Activated CD4-positive, alpha-beta T cell treated with anti-CD3 and anti-CD28 coated beads for 24 hours (primary cell): Measurements from ENCODE around the gene SETBP1.

Experiments
- DNase-seq, 2 donors: peaks; one replicate each; pipeline ENCODE4 v3.0.0-alpha.2; 2020; ENCODE audit warnings: low read depth in 2 of 2

SETBP1 gene

DNA sequence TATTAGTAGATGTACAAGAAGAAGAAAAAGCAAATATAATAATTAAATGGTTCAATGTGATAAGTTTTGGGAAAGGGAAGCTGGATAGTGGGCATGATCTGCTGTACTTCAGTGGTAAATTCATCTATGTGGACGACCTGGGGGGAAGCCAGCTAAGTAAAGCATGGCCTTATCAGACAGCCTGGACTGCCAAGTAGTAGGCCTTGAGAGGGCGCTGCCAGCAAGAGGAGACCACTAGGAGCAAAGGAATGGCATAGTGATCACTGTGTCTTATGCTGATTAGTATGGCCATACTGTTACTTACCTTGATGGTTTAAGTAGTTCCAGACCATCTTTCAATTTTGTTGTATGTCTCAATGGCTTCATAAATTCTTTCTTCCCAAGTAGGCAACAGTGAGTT is 287.6 kb downstream of the SETBP1 start:
- no peak for DNase-seq

DNA sequence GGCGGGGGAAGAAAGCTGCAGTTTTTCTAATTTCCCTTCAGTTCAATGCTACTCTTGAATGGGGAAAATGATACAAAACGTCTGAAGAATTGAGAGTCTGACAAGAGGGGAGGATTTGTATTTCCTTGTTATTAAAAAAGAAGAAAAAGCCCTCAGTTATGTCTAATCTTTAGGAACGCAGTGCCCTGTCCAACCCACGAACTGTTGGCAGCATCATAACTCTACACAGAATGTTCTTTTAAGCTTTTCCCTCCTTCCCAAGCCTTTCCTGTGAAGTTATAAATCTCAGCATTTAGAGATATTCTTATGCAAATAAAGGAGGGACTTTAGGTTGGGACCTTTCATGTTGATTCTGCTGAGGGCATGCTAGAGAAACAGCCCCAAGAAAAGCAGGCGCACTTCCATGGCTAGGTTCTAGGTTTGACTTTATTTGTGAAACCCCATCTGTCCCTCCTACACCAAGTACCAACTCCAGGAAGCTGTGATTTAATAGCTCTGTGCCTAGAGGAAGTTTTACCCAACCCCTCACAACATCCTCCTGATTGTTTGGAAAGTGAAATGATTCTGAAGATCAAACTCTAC is 288.6 kb downstream of the SETBP1 start:
- DNase-seq: no peak

GRCh38 chr18:44973282-44973681 is 292.6 kb downstream of the SETBP1 start:
- DNase-seq: peak in 1 of 2 donors; percentile 3

GRCh38 chr18:44974174-44974573 is 293.5 kb downstream of the SETBP1 start:
- no peak for DNase-seq

DNA sequence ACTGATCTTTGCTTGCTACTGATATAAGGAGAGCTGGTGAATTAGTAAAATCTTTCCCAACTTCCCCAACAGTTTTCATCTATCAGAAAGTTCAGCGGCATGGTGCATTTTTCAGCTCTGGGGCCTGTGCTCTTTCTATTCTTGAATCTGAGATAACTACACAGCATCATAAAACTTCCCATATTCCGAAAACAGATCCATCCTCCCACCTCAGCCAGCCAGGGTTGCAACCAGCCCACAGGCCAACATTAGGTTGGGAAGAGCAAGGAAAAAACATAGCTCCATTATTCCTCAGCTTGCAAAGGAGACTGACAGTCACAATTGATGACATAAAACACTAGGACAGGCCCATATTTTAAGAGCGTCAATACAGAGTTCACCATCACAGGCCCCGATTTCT is 297.2 kb downstream of the SETBP1 start:
- no peak for DNase-seq

DNA sequence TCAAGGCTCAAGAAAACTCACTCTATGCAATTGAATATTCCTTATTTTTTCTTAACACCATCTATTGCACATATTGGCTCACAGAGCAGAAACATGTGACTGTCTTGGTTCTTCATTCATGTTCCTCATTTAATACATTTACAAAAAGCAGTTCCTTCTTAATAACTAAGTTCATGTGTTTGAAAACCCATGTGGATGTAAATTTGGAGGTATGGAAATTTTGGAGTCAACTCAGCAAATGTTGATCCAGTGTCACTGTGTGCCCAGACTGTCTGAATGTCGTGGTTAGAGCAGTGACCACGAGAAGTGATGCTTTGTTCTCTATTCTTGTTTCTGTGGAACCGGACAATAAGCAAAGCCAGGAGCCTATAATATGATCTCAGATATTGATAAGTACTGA is 299.1 kb downstream of the SETBP1 start:
- DNase-seq: no peak

GRCh38 chr18:44981121-44981520 is 300.4 kb downstream of the SETBP1 start:
- DNase-seq: no peak

DNA sequence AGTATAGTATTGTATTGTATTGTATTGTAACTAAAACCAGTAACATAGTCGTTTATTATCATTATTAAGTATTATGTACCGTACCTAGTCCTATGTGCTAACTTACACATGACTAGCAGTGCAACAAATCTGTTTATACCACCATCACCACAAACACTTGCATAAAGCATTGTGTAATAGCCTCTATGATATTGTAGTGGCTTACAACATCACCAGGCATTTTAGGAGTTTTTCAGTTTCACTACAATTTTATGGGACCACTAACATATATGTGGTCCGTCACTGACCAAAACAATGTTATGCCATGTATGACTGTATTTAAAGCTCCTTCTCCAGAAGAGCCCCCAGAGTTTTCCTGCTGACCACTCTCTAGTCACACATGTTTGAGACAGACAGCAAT is 306.2 kb downstream of the SETBP1 start:
- no peak for DNase-seq

DNA sequence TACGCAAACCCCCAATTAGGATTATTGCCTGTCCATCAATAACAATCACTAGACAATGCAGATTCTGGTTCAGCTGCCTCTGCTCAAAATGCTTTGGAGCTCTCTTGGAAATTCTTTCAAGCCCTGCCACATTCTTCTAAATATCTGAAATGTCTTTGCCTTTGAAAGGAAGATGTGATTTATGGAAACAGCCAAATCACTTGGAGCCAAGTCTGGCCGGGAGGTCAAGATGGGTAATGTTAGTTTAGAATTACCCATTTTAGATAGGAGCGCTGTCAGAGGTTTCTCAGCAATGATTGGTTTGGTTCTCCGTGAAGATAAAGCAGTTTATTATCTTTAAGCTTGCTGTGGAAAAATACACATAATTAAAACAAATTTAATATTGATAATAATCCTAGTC is 306.7 kb downstream of the SETBP1 start:
- DNase-seq: no peak

DNA sequence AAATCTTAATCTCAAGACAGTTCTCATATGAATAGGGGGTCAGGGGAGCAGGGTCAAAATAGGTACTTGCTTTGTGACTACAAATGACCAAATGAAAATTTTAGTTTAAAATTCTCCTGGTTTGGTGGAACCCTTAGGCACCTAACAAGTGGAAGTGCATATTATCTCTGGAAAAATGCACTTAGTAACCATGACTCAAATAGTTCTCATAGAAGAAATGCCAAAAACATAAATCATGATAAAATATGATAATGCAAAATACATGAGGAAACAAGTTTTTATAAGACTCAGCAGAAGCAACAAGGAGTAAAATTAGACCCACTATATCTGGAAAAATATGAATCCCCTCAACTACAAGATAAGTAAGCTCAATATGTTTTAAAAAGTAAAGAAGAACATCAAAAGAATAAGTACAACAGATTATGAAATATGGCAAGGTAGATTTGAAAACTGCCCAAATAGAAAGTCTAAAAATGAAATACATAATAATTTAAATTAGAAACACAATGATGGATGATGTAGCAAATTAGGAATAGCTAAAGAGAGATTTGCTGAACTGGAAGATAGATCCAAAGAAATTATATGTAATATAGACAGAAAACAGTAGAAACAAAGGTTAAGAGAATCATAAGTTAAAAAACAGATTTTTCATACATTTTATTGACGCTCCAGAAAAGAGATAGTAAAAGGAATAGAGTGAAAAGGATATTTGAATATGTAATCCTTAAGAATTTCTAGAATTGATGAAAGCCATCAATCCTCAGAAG is 308.3 kb downstream of the SETBP1 start:
- DNase-seq: no peak

GRCh38 chr18:44996261-44996660 is 315.6 kb downstream of the SETBP1 start:
- DNase-seq: no peak

GRCh38 chr18:44997174-44997573 is 316.5 kb downstream of the SETBP1 start:
- DNase-seq: no peak

- no peak for DNase-seq
These were observed 317.7 kb downstream of the SETBP1 start for GRCh38 chr18:44998360-44998759.

DNA sequence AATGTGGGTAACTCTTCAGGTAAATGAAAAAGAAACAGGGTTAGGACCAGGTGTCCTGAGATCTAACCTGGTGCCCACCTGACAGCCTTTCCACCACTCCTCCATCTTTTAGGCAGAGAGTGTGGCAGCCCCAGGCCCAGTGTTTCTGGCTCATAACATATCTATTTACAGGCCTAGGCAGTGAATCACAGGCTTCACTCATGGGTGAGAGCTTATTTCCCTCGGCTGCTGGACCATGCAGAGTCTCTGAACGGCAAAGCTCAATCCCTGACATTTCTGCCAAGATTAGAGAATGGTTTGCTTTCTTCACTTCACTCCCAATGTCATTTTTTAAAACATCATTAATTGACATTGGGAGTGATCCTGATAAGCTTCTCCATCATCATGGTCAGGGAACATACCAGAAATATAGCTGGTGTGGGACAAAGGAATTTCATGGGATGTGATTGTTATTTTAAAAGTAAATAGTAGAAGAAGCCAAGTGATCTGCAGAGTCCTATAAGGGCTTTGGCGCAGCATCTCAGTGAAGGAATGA is 323.9 kb downstream of the SETBP1 start:
- no peak for DNase-seq

DNA sequence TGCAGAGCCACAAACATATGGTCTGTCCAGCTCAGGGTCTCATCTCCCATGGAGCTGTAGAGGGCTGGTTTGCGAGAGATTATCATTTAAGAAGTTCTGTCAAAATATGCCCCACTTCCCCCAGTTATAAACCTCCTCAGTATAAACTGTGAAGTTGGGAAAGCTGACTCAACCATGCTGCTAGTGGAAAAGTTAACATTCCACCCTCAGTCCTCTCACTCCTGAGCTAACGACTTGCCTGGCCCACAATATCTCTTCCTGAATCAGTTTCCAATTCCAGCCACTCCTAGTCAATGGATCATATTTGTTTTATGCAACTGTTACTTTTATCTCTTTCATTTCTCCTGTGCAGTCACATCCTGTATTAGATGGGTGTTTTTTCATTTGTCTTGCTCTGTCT is 326.2 kb downstream of the SETBP1 start:
- no peak for DNase-seq

- DNase-seq: no peak
These were observed 326.8 kb downstream of the SETBP1 start for GRCh38 chr18:45007531-45007930.

- no peak for DNase-seq
These were observed 328.2 kb downstream of the SETBP1 start for GRCh38 chr18:45008694-45009413.

DNA sequence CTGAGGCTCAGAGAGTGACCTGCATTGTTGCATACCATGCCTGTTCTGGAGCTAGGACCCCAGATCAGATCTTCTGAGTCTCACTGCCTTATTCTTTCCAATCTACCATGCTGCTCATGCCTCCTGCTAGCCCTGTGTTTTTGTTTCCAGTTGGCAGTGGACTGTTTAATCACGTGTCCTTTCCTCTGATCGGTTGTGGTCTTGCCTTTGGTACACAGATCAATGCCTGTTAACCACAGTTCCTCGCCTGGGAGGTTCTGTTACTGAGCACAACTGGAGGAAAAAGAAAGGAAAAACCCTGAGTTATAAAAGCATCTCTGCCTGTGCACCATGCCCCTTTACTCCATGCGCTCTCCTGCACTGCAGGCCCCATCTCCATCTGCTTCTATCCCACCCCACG is 329.1 kb downstream of the SETBP1 start:
- DNase-seq: no peak

DNA sequence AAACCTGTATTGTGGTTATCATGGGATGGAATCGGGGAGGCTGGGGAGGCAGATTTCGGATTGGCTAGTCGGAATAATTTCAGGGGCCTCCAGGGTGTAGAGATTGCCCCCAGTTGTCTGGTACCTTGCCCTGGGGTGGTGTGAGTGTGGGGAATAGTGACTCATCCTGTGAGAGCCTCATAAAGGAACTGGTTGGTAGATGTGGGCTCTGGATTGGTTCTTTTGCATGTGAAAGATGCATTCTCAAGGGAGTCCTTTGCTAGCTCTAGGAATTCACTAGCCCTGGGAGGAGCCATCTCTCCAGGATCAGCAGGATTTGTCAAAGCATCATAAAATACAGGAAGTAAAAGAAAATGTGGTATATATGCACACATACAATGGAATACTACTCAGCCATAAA is 331.6 kb downstream of the SETBP1 start:
- DNase-seq: no peak

DNA sequence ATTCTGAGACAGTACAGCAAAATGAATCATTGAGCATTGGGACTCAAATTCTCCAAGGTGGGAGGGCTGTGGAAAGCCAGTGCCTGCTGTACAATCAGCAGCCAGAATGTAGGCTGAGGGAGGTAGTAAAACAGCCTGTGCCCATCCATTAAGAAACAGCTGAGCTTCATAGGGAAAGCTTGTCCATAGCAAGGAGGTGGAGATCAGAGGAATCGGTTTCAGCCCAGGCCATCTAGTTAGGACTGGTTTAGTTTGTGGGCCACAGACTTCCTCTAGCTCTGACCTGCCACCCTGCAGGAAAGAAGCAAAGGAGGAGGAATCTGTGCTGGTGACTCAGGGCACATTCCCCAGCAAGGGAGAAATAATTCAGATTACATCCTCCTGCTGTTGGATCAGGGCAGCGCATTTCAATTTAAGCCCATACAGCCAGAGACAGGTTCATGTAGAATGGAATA is 333.4 kb downstream of the SETBP1 start:
- DNase-seq: no peak

- DNase-seq: no peak
These were observed 335.1 kb downstream of the SETBP1 start for GRCh38 chr18:45015788-45016128.

- no peak for DNase-seq
These were observed 338.8 kb downstream of the SETBP1 start for GRCh38 chr18:45019469-45019868.

GRCh38 chr18:45023519-45023918 is 342.8 kb downstream of the SETBP1 start:
- DNase-seq: no peak
